GM21529 (cell line): ENCODE results near the gene NECAP2.
"Not testable (repeated sequence)": the region's sequence is repeated elsewhere in the genome, so short reads cannot be mapped to it uniquely, and the experiment has no call there.

Source experiments
- ATAC-seq: cut with Tn5 transposase; IDR thresholded peaks from one replicate; pipeline ENCODE4 v1.9.1; 2021; ENCODE audit not compliant: unreplicated experiment

NECAP2 gene

GRCh38 chr1:16456151-16456550, 15.6 kb downstream of the NECAP2 start:
- ATAC-seq, result not testable (repeated sequence)

DNA sequence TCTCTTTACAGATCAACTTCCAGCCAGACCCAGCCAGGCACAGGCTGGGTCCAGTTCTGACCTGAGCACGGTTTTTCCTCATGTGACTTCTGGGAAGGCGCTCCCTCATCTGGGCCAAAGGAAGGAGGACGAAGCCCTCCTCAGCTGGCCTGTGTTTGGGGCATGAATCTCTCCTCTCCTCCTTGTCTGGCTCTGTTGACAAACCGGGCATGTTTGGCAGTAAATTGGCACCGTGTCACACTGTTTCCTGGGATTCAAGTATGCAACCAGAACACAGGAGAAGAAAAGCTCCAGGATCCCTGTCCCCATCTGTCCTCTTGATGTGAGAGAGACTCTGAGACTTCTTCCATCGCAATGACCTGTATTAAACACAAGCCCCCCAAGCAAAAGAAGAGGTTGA, 18.3 kb downstream of the NECAP2 start:
- no peak for ATAC-seq

DNA sequence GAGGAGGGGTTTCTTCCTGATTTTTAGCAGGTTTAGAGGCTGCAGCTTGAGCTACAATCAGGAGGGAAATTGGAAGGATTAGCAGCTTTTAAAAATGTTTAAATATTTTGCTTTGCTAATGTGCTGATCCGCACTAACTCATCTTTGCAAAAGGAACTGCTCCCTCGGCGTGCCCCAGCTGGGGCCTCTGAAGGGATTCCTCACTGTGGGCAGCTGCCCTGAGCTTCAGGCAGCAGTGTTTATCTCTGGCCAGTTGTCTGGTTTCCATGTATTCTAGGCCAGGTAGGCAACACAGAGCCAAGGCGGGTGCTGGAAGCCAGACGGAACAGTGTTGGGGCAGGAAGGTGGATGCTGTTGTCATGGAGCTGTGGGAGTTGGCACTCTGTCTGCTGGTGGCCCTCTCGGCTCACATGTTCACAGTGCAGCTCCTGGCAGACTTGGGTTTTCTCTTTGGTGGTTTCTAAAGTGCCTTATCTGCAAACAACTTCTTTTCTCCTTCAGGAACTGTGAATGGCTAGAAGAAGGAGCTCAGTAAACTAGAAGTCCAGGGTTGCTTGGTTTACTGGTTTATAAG, 18.9 kb downstream of the NECAP2 start:
- ATAC-seq, result no peak

DNA sequence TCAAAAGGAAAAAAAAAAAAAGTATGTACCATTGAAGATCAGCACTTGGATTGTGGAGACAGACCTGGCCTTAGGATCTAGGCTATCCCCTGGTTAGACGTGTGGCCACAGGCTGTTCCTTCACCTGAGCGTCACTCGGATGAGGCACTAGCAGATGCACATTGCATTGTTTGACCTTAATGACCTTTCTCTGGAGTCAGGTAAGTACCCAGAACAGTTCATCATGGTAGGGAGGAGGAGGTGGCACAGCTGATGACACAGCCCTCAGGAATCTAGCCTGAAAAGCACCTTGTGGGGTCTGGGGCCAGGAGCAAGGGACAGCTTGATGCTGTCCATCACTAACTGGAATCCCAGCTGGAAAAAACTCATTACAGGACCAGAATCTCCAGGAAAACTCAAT, 21.2 kb downstream of the NECAP2 start:
- ATAC-seq, result no peak

DNA sequence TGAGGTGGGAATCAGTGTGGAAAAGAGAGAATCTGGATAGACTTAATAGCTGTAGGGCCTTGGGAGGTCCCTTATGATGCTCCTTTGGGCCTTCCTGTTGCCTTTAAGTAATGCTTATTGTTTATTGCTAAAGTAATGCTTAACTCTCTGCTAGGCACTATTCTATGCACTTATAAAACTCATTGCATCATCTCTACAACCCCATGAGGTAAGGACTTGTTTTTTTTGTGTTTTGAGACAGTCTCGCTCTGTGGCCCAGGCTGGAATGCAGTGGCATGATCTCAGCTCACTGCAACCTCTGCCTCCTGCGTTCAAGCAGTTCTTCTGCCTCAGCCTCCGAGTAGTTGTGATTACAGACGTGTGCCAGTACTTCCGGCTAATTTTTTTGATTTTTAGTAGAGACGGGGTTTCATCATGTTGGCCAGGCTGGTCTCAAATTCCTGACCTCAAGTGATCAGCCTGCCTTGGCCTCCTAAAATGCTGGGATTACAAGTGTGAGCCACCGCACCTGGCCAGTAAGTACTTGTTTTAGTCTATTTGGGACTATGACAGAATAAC, 22.3 kb downstream of the NECAP2 start:
- ATAC-seq, result no peak

DNA sequence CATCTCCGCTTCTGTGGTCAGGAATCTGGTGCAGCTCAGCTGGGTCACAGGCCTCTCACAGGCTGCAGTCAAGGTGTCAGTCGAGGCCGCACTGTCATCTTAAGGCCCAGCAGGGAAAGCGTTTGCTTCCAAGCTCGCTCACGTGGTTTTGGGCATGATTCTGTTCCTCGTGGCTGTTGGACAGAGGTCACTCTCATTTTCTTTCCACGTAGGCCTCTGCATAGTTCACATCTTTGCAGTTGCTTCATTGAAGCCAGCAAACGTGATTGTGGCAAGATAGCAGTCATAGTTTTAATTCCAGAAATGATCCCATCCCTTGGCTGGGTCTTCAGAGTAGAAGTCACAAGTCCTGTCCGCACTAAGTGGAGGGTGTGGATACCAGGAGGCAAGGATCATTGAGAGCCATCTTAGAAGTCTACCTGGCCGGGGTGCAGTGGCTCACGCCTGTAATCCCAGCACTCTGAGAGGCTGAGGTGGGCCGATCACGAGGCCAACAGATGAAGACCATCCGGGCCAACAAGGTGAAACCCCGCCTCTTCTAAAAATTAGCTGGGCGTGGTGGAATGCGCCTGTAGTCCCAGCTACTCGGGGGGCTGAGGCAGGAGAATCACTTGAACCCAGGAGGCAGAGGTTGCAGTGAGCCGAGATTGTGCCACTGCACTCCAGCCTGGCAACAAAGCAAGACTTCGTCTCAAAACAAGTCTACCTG, 24.5 kb downstream of the NECAP2 start:
- ATAC-seq, result no peak

DNA sequence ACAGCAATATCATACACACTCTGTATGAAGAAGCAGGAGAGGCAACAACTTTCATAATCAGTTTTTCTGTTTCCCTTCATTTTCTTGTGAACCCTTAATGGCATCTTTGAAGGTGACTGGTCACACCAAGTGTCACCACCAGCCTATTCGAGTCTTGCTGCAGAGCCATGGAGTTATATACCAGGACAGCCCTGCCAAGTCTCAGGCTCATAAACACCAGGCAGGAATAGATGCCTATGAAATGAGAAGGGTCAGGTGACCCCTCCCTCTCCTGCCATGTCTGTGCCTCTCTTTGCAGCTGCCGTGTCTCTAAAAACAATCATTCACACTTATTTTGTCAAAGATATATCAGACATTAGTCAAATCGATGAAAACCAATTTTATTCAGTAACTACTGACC, 28.0 kb downstream of the NECAP2 start:
- no peak for ATAC-seq

DNA sequence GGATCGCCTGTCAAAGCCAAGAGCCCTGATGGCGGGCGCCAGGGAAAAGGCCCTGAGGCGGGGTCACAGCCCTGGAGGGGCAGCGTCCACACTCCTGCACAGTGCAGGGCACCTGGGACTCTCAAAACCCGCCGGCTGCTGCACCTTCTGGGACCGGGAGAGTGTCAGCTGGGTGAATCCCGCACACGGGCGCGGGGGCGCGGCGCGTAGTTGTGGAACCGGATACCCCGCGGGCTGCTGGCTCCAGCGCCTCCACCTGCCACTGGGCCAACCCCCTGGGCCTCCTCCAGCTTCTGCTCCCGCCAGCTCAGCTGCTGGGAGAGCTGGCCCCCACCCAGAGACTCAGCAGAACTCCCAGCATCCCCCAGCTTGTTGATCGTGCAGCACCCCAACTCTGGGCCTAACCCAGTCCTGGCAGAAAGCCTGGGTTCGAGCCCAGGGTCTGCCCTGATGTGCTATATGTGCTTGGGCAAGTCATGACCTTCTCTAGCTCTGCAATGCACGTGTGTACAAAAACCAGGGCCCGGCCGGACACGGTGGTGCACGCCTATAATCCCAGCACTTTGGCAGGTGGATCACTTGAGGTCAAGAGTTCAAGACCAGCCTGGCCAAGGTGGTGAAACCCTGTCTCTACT, 33.8 kb downstream of the NECAP2 start:
- ATAC-seq, result no peak

DNA sequence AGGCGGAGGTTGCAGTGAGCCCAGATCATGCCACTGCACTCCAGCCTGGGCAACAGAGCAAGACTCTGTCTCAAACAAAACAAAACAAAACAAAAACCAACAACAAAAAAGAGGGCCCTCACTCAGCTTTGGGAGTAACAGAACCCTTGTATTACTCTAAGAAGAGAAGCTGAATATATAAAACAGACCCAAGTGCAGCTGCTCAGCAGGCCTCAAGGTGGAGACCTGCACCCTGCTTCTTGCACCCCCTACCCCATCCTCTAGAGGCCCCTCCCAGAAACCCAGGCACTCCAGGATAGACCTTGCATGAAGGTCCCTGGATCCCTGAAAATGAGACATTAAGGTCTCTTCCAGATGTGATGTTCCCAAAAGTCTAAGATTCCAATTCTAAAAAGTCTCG, 34.4 kb downstream of the NECAP2 start:
- ATAC-seq, result not testable (repeated sequence)

- not testable (repeated sequence) for ATAC-seq
These were observed 35.5 kb downstream of the NECAP2 start for GRCh38 chr1:16475771-16476770.

DNA sequence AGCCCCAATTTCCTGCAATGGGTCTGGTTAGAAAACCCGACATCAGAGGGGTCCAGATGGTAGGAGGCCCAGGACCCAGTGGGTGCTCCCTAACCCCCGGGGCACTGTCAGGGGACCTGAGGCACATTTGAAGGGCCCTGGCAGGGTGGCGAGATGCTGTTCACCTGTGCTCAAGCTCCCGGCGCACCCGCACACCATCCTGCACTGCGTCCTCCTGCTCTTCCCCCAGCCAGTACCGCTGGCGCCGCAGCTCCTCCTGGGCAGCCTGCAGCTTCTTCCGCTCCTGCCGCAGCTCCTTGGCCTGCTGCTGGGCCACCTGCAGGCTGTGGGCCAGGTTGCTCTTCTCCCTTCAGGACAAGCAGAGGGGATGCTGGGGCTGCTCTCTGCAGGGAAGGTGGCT, 37.6 kb downstream of the NECAP2 start:
- ATAC-seq, result no peak

GRCh38 chr1:16483146-16483545, 42.6 kb downstream of the NECAP2 start:
- ATAC-seq, result not testable (repeated sequence)

DNA sequence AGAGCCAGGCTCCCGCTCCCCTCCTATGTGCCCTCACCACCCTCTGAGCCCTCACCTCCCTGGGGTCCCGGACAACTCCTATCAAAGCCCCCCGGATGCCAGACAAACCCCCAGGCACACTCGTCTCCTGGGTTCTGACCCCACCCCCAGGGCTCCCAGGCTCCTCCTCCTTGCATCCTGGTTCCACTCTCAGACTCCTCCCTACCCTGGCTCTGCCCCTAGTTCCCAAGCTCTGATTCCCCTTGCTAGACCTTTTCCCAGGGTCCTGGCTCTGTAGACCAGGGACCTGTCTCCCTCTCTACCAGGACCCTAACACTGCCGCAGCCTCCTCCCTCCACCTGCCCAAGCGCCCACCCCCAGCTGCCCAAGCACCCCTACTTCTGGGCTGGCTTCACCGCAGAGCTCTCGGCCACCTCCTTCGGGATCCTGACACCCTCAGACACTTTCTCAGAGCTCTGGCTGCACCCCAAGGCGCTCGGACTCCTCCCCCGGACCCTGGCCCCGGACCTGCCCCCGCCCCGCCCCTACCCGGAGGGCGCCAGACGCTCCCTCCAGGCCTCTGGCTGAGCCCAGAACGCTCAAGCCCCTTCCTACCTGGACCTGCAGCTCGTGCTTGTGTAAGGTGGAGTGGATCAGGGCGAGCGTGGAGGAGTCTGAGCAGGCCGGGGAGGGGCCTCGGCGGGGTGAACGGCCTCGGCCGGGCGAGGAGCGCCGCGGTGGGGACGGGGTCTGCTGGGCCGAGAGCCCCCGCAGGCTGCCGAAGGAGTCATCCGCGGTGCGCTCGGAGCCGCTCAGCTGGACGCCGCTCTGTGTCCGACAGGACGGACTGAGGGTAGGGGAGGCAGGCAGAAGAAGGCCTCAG, 43.3 kb downstream of the NECAP2 start:
- ATAC-seq, result not testable (repeated sequence)

GRCh38 chr1:16484501-16484835, 43.9 kb downstream of the NECAP2 start:
- no peak for ATAC-seq

DNA sequence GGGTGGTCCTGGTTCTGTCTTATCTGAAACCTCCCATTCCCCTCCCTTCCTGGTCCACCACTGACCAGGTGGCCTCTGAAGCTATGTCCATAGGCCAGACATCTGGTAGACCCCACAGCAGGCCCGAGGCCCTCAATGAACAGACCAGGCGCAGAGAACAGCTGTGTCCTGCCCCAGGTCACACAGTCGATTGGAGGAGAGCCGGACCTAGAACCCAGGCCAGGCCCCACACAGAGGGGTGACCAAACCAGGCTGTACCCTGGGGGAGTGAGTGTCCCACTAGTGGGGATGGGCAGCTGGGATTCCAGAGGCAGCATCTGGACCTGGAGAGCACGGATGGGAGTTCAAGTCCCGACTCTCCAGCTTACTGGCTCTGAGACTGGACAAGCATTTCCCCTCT, 44.4 kb downstream of the NECAP2 start:
- ATAC-seq, result no peak

- ATAC-seq, result not testable (repeated sequence)
These were observed 45.8 kb downstream of the NECAP2 start for GRCh38 chr1:16486316-16486715.

DNA sequence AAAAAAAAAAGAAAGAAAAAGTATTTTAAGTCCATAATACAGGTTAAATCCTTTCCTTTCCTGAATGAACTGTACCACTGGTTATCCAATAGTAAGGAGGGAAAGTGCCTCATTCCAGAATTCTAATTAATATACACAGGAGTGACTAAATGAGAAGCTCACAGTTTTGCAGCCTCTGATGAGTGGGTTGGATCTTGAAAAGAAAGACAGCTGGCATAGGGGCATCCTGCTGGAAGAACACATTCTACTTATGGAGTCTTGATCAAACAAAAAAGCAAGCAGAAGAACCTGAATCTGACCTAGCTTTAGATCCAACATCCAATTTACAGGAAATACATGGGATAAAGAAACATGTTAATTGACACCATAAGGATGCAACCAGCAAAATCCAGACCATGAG, 46.5 kb downstream of the NECAP2 start:
- ATAC-seq, result not testable (repeated sequence)

- ATAC-seq, result not testable (repeated sequence)
These were observed 48.8 kb downstream of the NECAP2 start for GRCh38 chr1:16489195-16489880.

DNA sequence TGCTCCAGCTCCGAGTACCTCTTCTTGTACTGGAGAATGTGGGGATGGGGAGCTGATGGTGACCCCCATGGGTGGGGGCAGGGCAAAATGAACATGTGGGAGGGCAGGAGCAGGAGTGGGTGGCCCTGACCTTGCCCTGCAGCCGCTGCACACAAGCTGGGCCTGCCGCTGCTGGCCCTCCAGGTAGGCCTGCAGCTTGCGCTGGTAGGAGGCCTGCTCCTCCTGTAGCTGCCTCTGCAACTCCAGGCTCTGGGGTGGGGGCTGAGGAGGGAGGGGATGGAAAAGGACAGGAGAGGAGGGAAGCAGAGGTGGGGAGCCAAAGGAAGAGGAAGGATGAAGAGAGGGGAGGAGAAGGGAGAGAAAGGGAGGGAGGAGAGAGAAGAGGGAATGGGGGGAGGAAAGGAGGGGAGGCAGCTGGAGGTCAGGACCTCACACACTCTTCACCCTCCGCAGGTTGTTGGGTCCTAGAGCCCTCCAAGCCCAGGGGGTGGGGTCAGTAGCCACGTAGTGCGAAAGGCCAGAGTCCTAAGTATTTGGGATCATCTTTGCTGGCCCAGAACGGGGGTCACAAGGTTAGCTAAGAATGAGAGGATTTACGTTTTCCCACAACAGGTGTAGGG, 50.6 kb downstream of the NECAP2 start:
- ATAC-seq, result no peak
